ENCODE measurements around the gene CCL13.
"Not testable (repeated sequence)": the region's sequence is repeated elsewhere in the genome, so short reads cannot be mapped to it uniquely, and the experiment has no call there.

CCL13 gene

GRCh38 chr17:34356194-34356593 is at the start of gene CCL13:
TSS of gene CCL13 (plus strand) at chr17:34356480. CDS start at chr17:34356527, 47 bp downstream.
- in situ Hi-C loops (cut with MboI; ENCODE audit: low sequenced_read_pairs): no loop called here

GRCh38 chr17:34307110-34307509 is 49.2 kb upstream of the CCL13 start:
- in situ Hi-C loops (cut with MboI; ENCODE audit: low sequenced_read_pairs): no loop called here

GRCh38 chr17:34308371-34308770 is 47.9 kb upstream of the CCL13 start:
- in situ Hi-C loops (cut with MboI; ENCODE audit: low sequenced_read_pairs): no loop called here

GRCh38 chr17:34311291-34311690 is 45.0 kb upstream of the CCL13 start:
- in situ Hi-C loops (cut with MboI; ENCODE audit: low sequenced_read_pairs): no loop called here

GRCh38 chr17:34312080-34312479 is 44.2 kb upstream of the CCL13 start:
- in situ Hi-C loops (cut with MboI; ENCODE audit: low sequenced_read_pairs): no loop called here

- in situ Hi-C loops (cut with MboI; ENCODE audit: low sequenced_read_pairs): no loop called here
Observed at GRCh38 chr17:34313164-34313563, 43.1 kb upstream of the CCL13 start.

- in situ Hi-C loops (cut with MboI; ENCODE audit: low sequenced_read_pairs): no loop called here
Observed at GRCh38 chr17:34314279-34314678, 42.0 kb upstream of the CCL13 start.

GRCh38 chr17:34318474-34318873 is 37.8 kb upstream of the CCL13 start:
- in situ Hi-C loops (cut with MboI; ENCODE audit: low sequenced_read_pairs): no loop called here

GRCh38 chr17:34319039-34319483 is 37.2 kb upstream of the CCL13 start, which contains the start of gene CCL8:
TSS of gene CCL8 (plus strand) at chr17:34319435. CDS start at chr17:34319502, 67 bp downstream.
- in situ Hi-C loops (cut with MboI; ENCODE audit: low sequenced_read_pairs): no loop called here

GRCh38 chr17:34321964-34322363 is 34.3 kb upstream of the CCL13 start:
- in situ Hi-C loops (cut with MboI; ENCODE audit: low sequenced_read_pairs): no loop called here

GRCh38 chr17:34327580-34327979 is 28.7 kb upstream of the CCL13 start:
- in situ Hi-C loops (cut with MboI; ENCODE audit: low sequenced_read_pairs): not testable (repeated sequence)

GRCh38 chr17:34337701-34338100 is 18.6 kb upstream of the CCL13 start:
- in situ Hi-C loops (cut with MboI; ENCODE audit: low sequenced_read_pairs): no loop called here

GRCh38 chr17:34339138-34339770 is 17.0 kb upstream of the CCL13 start:
- in situ Hi-C loops (cut with MboI; ENCODE audit: low sequenced_read_pairs): no loop called here

- in situ Hi-C loops (cut with MboI; ENCODE audit: low sequenced_read_pairs): no loop called here
Observed at GRCh38 chr17:34341916-34342315, 14.4 kb upstream of the CCL13 start.

GRCh38 chr17:34347063-34347462 is 9.2 kb upstream of the CCL13 start:
- in situ Hi-C loops (cut with MboI; ENCODE audit: low sequenced_read_pairs): no loop called here

- in situ Hi-C loops (cut with MboI; ENCODE audit: low sequenced_read_pairs): no loop called here
Observed at GRCh38 chr17:34349751-34350150, 6.5 kb upstream of the CCL13 start.

GRCh38 chr17:34351096-34351495 is 5.2 kb upstream of the CCL13 start:
- in situ Hi-C loops (cut with MboI; ENCODE audit: low sequenced_read_pairs): no loop called here

- in situ Hi-C loops (cut with MboI; ENCODE audit: low sequenced_read_pairs): no loop called here
Observed at GRCh38 chr17:34352191-34352590, 4.1 kb upstream of the CCL13 start.

GRCh38 chr17:34354637-34355036 is 1.6 kb upstream of the CCL13 start:
- in situ Hi-C loops (cut with MboI; ENCODE audit: low sequenced_read_pairs): no loop called here

- in situ Hi-C loops (cut with MboI; ENCODE audit: low sequenced_read_pairs): no loop called here
Observed at GRCh38 chr17:34357398-34357797, 1.1 kb downstream of the CCL13 start.

- in situ Hi-C loops (cut with MboI; ENCODE audit: low sequenced_read_pairs): no loop called here
Observed at GRCh38 chr17:34358631-34359030, 2.4 kb downstream of the CCL13 start.

- in situ Hi-C loops (cut with MboI; ENCODE audit: low sequenced_read_pairs): no loop called here
Observed at GRCh38 chr17:34360601-34361270, 4.5 kb downstream of the CCL13 start.
